ENCODE results near the gene TRIM41. TPM values are rescaled to one million over a fixed set of nuclear protein-coding genes. Genes with fewer than 3 reads are reported as not detected.

The TRIM41 gene
- total and polyA plus RNA-seq, 9 of the 15 experiments (the other 6 are each of a cell fraction or from before 2014, with no cell fraction given): 1.8 to 47.6 (median 20.9) TPM

DNA sequence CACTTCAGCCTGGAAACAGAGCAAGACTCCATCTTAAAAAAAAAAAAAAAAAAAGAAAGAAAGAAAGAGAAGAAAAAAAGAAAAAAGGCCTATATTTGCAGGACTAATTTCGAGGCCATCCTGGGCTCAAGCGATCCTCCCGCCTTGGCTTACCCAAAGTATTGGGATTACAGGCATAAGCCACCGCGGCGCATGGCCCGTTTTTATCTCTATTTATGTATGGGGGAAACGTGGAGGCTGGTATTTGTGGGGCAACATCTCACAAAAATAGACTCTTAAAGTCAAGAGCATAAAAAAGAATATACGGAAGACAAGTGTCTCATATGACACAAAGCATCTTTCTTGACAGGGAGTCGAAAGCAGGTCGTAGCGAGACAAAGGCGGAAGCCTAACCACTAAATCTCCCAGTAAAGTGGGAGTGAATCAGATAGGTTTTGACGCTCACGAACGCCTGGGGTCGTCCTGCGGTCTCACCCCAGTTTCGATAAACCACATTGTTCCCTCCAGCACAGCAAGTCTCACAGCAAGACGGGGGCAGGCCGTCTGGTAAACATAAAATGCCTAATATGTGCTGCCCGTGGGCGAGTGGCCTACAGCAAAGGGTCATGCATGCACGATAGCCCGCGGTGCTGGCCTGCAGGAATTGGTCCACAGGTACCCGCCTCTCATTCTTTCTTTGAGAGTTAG lies 1.8 kb upstream of the TRIM41 start (continued):
- TF ChIP-seq, protein P1, sequence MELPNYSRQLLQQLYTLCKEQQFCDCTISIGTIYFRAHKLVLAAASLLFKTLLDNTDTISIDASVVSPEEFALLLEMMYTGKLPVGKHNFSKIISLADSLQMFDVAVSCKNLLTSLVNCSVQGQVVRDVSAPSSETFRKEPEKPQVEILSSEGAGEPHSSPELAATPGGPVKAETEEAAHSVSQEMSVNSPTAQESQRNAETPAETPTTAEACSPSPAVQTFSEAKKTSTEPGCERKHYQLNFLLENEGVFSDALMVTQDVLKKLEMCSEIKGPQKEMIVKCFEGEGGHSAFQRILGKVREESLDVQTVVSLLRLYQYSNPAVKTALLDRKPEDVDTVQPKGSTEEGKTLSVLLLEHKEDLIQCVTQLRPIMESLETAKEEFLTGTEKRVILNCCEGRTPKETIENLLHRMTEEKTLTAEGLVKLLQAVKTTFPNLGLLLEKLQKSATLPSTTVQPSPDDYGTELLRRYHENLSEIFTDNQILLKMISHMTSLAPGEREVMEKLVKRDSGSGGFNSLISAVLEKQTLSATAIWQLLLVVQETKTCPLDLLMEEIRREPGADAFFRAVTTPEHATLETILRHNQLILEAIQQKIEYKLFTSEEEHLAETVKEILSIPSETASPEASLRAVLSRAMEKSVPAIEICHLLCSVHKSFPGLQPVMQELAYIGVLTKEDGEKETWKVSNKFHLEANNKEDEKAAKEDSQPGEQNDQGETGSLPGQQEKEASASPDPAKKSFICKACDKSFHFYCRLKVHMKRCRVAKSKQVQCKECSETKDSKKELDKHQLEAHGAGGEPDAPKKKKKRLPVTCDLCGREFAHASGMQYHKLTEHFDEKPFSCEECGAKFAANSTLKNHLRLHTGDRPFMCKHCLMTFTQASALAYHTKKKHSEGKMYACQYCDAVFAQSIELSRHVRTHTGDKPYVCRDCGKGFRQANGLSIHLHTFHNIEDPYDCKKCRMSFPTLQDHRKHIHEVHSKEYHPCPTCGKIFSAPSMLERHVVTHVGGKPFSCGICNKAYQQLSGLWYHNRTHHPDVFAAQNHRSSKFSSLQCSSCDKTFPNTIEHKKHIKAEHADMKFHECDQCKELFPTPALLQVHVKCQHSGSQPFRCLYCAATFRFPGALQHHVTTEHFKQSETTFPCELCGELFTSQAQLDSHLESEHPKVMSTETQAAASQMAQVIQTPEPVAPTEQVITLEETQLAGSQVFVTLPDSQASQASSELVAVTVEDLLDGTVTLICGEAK (IDR thresholded peaks at IDR 0.05): no peak
- TF ChIP-seq, protein P1 (CRISPR knock-in tag; IDR thresholded peaks at IDR 0.05): no peak
- peak; percentile 38 for TF ChIP-seq ZNF316 (IDR thresholded peaks at IDR 0.05)
- no peak for TF ChIP-seq TOE1 (IDR thresholded peaks at IDR 0.05; ENCODE audit: borderline replicate concordance)
- no peak for TF ChIP-seq TOE1 (CRISPR knock-in tag; IDR thresholded peaks at IDR 0.05; ENCODE audit: borderline replicate concordance, low read depth)
- TF ChIP-seq, protein P2, sequence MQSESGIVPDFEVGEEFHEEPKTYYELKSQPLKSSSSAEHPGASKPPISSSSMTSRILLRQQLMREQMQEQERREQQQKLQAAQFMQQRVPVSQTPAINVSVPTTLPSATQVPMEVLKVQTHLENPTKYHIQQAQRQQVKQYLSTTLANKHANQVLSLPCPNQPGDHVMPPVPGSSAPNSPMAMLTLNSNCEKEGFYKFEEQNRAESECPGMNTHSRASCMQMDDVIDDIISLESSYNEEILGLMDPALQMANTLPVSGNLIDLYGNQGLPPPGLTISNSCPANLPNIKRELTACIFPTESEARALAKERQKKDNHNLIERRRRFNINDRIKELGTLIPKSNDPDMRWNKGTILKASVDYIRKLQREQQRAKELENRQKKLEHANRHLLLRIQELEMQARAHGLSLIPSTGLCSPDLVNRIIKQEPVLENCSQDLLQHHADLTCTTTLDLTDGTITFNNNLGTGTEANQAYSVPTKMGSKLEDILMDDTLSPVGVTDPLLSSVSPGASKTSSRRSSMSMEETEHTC (IDR thresholded peaks at IDR 0.05): no peak

All from K562 (cell line).